MCF 10A (cell line): ENCODE measurements around the gene SMIM21. TPM values are rescaled to one million over a fixed set of nuclear protein-coding genes. Genes with fewer than 3 reads are reported as not detected.

Source experiments
- BruUV-seq: library from RNA; stranded (reverse); fragments of 400-500 nt; replicated peaks from 2 replicates; lab custom pipeline; 2021; lab: Mats Ljungman, UMichigan
- CTCF ChIA-PET: fragments of 300-600 bp; sonication (Branson Sonifier 250); formaldehyde crosslinking; extraction: SDS; loops from one replicate; lab custom pipeline; 2021; ENCODE audit warnings: antibody characterized with exemption, inconsistent platforms; lab: Yijun Ruan, JAX
- POLR2A ChIA-PET: fragments of 300-600, 350-650 bp; sonication (Branson Sonifier 250); formaldehyde crosslinking; extraction: SDS; loops from one replicate; lab custom pipeline; 2020; ENCODE audit warnings: antibody characterized with exemption, inconsistent platforms; lab: Yijun Ruan, JAX
- DNase-seq: peaks from one replicate; pipeline ENCODE4 v3.0.0-alpha.2; 2018; ENCODE audit not compliant: unreplicated experiment
- H3K27ac Mint-ChIP-seq: one replicate; pipeline ENCODE4 v1.8.0; 2022; ENCODE audit warnings: mild to moderate bottlenecking, low read depth, mixed read lengths; ENCODE audit not compliant: unreplicated experiment
- H3K27me3 Mint-ChIP-seq: one replicate; pipeline ENCODE4 v1.8.0; 2022; ENCODE audit warnings: mixed read lengths; ENCODE audit not compliant: insufficient read depth, unreplicated experiment
- H3K36me3 Mint-ChIP-seq: one replicate; pipeline ENCODE4 v1.8.0; 2022; ENCODE audit warnings: mild to moderate bottlenecking, moderate library complexity, mixed read lengths; ENCODE audit not compliant: insufficient read depth, unreplicated experiment
- H3K4me1 Mint-ChIP-seq: one replicate; pipeline ENCODE4 v1.8.0; 2022; ENCODE audit warnings: mixed read lengths; ENCODE audit not compliant: insufficient read depth, unreplicated experiment
- H3K4me3 Mint-ChIP-seq: one replicate; pipeline ENCODE4 v1.8.0; 2022; ENCODE audit warnings: mild to moderate bottlenecking, moderate library complexity, mixed read lengths; ENCODE audit not compliant: unreplicated experiment
- H3K9me3 Mint-ChIP-seq: one replicate; pipeline ENCODE4 v1.8.0; 2022; ENCODE audit warnings: mixed read lengths; ENCODE audit not compliant: unreplicated experiment
- intact Hi-C: fragments of 100-400 bp; cut with micrococcal nuclease; formaldehyde crosslinking; loops from 2 replicates; pipeline ENCODE4 v1.14.1; 2022
- total RNA-seq: library from RNA; stranded (reverse); gene quantifications from 2 replicates; pipeline ENCODE4 v1.2.3, GENCODE V29; 2022
- TF ChIP-seq, protein P1 (sequence below): fragments of 200-600 bp; IDR thresholded peaks from one replicate; pipeline ENCODE4 v1.8.0; 2022; ENCODE audit warnings: antibody characterized with exemption, mild to moderate bottlenecking; ENCODE audit not compliant: unreplicated experiment

The SMIM21 gene
- total RNA-seq, 1 experiment from 2014 or later = not detected

GRCh38 chr18:75365837-75366236 is 61.7 kb downstream of the SMIM21 start:
- ChIA-PET POLR2A (no interaction called here), CTCF (no interaction called here)
- Mint-ChIP-seq H3K9me3 (no peaks in the 10 kb centered on the region), H3K36me3 (no peaks in the 10 kb centered on the region), H3K4me3 (no peak overlapping the region), H3K4me1 (no peaks in the 10 kb centered on the region), H3K27ac (no peak overlapping the region), H3K27me3 (no peaks in the 10 kb centered on the region)
- DNase-seq = no peak
- intact Hi-C loops = no loop called here
- BruUV-seq = no TSS peak
- TF ChIP-seq, protein P1, sequence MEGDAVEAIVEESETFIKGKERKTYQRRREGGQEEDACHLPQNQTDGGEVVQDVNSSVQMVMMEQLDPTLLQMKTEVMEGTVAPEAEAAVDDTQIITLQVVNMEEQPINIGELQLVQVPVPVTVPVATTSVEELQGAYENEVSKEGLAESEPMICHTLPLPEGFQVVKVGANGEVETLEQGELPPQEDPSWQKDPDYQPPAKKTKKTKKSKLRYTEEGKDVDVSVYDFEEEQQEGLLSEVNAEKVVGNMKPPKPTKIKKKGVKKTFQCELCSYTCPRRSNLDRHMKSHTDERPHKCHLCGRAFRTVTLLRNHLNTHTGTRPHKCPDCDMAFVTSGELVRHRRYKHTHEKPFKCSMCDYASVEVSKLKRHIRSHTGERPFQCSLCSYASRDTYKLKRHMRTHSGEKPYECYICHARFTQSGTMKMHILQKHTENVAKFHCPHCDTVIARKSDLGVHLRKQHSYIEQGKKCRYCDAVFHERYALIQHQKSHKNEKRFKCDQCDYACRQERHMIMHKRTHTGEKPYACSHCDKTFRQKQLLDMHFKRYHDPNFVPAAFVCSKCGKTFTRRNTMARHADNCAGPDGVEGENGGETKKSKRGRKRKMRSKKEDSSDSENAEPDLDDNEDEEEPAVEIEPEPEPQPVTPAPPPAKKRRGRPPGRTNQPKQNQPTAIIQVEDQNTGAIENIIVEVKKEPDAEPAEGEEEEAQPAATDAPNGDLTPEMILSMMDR = no peak

GRCh38 chr18:75365254-75365629 is 62.3 kb downstream of the SMIM21 start:
- ChIA-PET POLR2A (no interaction called here), CTCF (no interaction called here)
- TF ChIP-seq, protein P1 = no peak
- Mint-ChIP-seq H3K27me3 (no peaks in the 10 kb centered on the region), H3K4me3 (no peak overlapping the region), H3K9me3 (no peaks in the 10 kb centered on the region), H3K4me1 (no peaks in the 10 kb centered on the region), H3K27ac (no peak overlapping the region), H3K36me3 (no peaks in the 10 kb centered on the region)
- no TSS peak for BruUV-seq
- intact Hi-C loops = no loop called here
- DNase-seq = no peak

DNA sequence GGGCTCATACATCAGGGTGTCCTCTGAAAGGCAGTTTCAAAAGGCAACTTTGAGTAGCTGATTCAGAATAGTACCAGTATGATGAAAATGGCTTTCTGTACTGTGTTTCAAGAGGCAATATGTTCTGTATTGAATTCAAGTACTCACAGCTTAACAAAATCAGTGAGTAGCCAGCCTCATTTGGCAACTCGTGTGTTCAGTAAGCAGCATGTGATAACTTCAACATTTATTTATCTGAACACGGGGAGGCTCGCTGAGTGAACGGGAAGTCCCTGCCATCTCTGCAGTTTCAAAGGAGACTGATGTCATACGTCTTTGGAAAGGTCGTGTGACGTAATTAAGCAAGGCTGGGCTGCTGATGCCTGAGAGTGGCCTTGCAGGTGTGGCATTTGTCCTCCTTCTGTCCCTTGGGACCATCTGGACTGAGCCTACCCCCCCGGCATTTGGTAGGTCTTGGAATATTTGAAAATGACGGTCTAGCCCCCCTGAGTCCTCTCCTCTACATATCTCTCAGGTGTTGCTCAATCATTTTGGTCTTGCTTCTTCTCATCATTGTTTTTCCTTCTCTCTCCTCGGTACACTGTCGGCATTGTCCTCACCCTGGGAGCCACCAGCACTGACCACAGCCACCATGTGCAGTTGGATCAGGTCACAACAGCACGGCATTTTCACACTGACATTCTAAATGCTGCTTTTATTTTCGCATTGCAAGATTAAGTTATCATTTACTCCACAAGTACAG is 62.8 kb downstream of the SMIM21 start:
- Mint-ChIP-seq H3K4me1 (no peaks in the 10 kb centered on the region), H3K27ac (no peak overlapping the region), H3K27me3 (peaks cover 3% of the 10 kb centered on the region), H3K4me3 (no peak overlapping the region), H3K9me3 (peaks cover under 1% of the 10 kb centered on the region), H3K36me3 (no peaks in the 10 kb centered on the region)
- intact Hi-C loops = no loop called here
- TF ChIP-seq, protein P1 = no peak
- BruUV-seq = no TSS peak
- POLR2A ChIA-PET = no interaction called here
- CTCF ChIA-PET = no interaction called here
- no peak for DNase-seq

DNA sequence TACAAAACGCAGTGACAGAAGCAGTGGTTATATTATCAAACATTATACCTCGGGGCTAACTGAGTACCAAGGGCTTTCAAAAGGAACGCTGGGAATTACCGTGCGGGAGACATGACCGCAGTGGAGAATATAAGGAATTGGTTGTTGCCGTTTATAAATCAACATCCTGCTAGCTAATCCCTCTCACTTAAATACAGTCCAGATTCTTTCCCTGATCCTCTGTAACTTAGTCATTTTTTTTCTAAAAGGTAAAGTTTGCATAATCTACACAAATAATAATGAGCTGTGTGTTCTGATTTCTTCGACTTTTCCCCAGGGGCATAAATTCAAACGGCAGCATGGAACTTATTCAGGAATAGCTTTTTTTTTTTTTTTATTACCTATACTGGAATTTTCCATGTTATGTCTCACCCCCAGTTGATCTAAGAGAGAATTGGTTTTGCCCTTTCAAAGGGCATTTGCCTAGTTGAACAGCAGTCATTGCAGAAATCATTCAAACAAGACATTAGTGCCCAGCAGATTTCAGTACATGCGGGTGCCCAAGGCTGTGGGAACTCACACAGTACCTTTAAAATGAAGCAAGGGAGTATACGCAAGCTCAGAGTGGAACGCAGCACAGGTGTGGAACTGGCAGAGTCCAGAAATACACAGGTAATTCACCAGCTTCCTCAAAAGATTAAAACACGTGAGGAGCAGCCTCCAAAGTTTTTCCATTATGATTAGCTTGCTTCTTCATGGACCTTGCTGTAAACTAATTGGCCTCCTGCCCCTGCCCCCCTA is 63.9 kb downstream of the SMIM21 start:
- Mint-ChIP-seq H3K36me3 (no peaks in the 10 kb centered on the region), H3K4me3 (no peak overlapping the region), H3K4me1 (no peaks in the 10 kb centered on the region), H3K27me3 (peaks cover 11% of the 10 kb centered on the region), H3K27ac (no peak overlapping the region), H3K9me3 (peaks cover 8% of the 10 kb centered on the region)
- ChIA-PET CTCF (no interaction called here), POLR2A (no interaction called here)
- no TSS peak for BruUV-seq
- DNase-seq = no peak
- TF ChIP-seq, protein P1 = no peak
- intact Hi-C loops = no loop called here
